ENCODE measurements around the gene WDR74.

DNA sequence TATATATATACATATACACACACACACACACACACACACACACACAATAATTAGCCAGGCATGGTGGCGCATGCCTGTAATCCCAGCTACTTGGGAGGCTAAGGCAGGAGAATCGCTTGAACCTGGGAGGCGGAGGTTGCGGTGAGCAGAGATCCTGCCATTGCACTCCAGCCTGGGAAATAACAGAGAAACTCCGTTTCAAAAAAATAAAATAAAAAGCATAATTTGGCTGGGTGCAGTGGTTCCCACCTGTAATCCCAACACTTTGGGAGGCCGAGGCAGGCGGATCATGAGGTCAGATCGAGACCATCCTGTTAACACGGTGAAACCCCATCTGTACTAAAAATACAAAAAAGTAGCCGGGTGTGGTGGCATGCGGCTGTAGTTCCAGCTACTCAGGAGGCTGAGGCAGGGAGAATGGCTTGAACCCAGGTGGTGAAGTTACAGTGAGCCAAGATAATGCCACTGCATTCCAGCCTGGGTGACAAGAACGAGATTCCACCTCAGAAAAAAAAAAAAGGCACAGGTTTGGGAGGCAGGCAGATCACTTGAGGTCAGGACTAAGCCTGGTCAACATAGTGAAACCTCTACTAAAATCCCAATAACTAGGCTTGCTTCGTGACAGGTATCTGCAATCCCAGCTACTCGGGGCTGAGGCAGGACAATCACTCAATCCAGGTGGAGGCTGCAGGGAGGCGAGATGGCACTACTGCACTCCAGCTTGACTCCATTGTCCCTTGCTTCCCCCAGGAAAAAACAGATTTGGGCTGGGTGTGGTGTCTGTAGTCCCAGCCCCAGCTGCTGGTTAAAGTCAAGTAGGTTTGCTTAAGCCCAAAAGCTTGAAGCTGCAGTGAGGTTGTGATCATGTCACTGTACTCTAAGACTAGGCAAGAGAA is 11.8 kb upstream of the WDR74 start:
- TF ChIP-seq, protein P1, sequence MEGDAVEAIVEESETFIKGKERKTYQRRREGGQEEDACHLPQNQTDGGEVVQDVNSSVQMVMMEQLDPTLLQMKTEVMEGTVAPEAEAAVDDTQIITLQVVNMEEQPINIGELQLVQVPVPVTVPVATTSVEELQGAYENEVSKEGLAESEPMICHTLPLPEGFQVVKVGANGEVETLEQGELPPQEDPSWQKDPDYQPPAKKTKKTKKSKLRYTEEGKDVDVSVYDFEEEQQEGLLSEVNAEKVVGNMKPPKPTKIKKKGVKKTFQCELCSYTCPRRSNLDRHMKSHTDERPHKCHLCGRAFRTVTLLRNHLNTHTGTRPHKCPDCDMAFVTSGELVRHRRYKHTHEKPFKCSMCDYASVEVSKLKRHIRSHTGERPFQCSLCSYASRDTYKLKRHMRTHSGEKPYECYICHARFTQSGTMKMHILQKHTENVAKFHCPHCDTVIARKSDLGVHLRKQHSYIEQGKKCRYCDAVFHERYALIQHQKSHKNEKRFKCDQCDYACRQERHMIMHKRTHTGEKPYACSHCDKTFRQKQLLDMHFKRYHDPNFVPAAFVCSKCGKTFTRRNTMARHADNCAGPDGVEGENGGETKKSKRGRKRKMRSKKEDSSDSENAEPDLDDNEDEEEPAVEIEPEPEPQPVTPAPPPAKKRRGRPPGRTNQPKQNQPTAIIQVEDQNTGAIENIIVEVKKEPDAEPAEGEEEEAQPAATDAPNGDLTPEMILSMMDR (IDR thresholded peaks at IDR 0.05): no peak
- no peak for TF ChIP-seq POLR2A (IDR thresholded peaks at IDR 0.05)
